ENCODE data around the gene CD80. TPM values are rescaled to one million over a fixed set of nuclear protein-coding genes. Genes with fewer than 3 reads are reported as not detected.
"Not testable (repeated sequence)": the region's sequence is repeated elsewhere in the genome, so short reads cannot be mapped to it uniquely, and the experiment has no call there.

CD80 gene
- total RNA-seq, 1 donor from 2014 or later, result 3.2 TPM

DNA sequence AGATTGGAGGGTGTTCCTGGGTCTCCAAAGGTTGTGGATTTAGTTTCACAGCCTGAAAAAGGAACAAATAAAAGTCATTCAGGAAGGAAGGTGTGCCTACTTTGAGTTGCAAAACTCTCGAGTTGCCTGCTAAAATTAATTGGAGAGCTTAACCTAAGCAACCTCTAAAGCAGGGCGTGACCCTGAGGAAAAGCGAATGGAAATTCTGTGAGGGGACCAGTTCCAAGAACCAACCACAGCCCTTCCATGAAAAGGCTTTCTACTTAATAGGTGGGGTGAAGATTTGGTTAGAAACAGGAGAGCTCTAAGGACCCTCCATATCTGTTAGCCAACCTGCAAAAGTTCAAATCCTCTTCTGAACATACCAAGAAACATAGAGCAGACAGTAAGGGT, 1.5 kb downstream of the CD80 start:
- intact Hi-C loops (cut with DNase I), result no loop called here
- H3K36me3 ChIP-seq, result no peaks in the 10 kb centered on the region
- H3K4me3 ChIP-seq, result no peak overlapping the region
- no peaks in the 10 kb centered on the region for H3K4me1 ChIP-seq
- no peak overlapping the region for H3K27ac ChIP-seq
- DNase-seq (ENCODE audit: low spot score in 2 of 2), result no peak
- H3K9me3 ChIP-seq, result no peaks in the 10 kb centered on the region
- TF ChIP-seq, protein P1, sequence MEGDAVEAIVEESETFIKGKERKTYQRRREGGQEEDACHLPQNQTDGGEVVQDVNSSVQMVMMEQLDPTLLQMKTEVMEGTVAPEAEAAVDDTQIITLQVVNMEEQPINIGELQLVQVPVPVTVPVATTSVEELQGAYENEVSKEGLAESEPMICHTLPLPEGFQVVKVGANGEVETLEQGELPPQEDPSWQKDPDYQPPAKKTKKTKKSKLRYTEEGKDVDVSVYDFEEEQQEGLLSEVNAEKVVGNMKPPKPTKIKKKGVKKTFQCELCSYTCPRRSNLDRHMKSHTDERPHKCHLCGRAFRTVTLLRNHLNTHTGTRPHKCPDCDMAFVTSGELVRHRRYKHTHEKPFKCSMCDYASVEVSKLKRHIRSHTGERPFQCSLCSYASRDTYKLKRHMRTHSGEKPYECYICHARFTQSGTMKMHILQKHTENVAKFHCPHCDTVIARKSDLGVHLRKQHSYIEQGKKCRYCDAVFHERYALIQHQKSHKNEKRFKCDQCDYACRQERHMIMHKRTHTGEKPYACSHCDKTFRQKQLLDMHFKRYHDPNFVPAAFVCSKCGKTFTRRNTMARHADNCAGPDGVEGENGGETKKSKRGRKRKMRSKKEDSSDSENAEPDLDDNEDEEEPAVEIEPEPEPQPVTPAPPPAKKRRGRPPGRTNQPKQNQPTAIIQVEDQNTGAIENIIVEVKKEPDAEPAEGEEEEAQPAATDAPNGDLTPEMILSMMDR (IDR thresholded peaks at IDR 0.05), result no peak
- H3K27me3 ChIP-seq, result no peaks in the 10 kb centered on the region

DNA sequence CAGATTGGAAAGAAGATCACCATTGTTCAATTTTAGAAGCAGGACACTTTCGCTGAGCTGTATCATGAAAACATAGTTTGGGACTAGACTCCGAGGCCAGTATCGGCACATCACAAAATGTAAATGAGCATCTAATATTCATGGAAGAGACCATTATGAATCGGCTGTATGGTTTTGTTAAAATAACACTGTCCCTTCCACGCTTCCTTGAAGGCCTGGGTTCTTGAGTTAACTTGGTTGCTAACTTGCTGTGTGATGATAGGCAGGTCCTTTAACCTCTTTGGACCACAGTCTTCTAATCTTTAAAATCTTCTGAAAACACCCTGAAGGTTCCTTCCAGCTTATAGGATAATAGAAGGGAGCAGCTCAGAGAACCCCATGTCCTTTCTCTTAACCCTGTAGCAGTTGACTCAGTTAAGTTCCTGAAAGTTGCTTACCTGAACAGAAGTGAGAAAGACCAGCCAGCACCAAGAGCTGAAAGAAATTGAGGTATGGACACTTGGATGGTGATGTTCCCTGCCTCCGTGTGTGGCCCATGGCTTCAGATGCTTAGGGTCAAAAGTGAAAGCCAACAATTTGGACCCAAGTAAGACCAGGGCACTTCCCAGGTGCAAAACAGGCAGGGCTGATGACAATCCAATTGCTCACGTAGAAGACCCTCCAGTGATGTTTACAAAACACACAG, 2.1 kb downstream of the CD80 start:
- TF ChIP-seq, protein P1 (IDR thresholded peaks at IDR 0.05), result no peak
- no peaks in the 10 kb centered on the region for H3K36me3 ChIP-seq
- H3K4me3 ChIP-seq, result no peak overlapping the region
- no peaks in the 10 kb centered on the region for H3K9me3 ChIP-seq
- no peaks in the 10 kb centered on the region for H3K27me3 ChIP-seq
- DNase-seq (ENCODE audit: low spot score in 2 of 2), result no peak
- no peak overlapping the region for H3K27ac ChIP-seq
- no peaks in the 10 kb centered on the region for H3K4me1 ChIP-seq
- intact Hi-C loops (cut with DNase I), result no loop called here

DNA sequence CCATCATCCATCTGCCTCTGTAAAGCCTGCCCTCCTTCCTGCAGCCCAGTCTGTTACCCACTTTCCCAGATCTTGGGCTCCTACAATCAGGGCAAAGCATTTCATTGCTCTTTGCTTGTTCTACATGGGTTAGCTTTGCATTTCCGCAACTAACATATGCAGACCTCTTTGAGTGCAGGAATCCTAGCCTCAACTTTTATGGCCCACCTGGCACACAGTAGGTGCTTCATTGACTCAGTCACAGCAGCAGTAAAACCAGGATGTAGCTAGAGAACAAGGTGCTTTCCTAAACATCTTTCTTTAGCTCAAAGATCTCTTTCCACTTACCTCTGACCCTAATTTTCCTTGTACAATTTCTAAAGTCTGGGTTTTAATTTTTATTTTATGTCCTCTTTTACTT, 3.5 kb downstream of the CD80 start:
- DNase-seq (ENCODE audit: low spot score in 2 of 2), result no peak
- Histone ChIP-seq H3K9me3 (no peaks in the 10 kb centered on the region), H3K27me3 (no peaks in the 10 kb centered on the region), H3K27ac (no peak overlapping the region), H3K4me1 (no peaks in the 10 kb centered on the region), H3K36me3 (no peaks in the 10 kb centered on the region), H3K4me3 (no peak overlapping the region)
- intact Hi-C loops (cut with DNase I), result no loop called here
- TF ChIP-seq, protein P1 (IDR thresholded peaks at IDR 0.05), result no peak

DNA sequence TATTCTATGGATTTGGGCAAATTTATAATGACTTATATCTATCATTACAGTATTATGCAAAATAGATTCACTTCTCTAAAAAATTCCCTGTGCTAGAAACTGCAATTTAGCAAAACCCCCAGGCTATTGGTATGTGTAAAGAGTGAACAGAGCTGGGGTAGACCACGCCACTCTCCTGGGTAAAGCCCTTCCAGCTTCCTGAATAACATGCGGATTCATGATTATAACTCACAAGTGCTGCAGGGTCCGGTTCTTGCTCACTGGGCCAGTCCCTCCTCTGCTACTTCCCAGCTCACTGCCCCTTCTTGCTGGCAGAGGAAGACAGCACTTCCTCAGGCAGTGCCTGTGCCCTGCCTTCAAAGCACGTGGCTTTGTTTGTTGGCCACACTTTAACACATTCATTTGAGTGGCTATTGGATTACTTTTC, 4.1 kb downstream of the CD80 start:
- Histone ChIP-seq H3K36me3 (no peaks in the 10 kb centered on the region), H3K9me3 (no peaks in the 10 kb centered on the region), H3K27me3 (no peaks in the 10 kb centered on the region), H3K27ac (no peak overlapping the region), H3K4me1 (no peaks in the 10 kb centered on the region), H3K4me3 (no peak overlapping the region)
- TF ChIP-seq, protein P1 (IDR thresholded peaks at IDR 0.05), result no peak
- intact Hi-C loops (cut with DNase I), result no loop called here
- peak in 1 of 2 donors; percentile 63 for DNase-seq (ENCODE audit: low spot score in 2 of 2)

DNA sequence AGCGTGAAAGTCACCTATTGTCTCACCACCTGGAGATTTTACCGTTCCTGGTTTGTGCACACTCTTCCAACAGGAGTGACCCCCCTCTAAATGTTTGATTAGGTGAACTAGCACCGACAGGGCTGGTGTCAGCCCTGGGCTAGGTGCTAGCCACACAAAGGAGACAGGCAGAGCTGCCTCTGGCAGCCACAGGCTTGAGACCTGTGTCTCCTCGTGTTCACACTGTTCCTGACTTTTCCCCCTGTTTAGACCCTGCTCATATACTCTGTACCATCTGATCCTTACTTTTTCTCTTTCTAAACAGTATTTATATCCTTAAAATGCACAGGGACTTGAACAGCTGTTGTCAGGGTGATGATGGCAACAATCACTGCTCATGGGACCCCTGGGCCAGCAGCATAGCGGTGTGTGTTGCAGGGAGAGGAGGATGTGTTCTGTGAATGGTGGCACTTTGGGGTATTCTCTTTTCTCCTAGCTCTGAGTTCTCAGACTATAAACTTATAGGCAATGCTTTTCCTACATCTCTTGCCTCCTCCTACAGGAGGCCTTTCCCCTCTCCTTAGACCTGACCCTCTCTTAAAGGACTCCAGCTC, 5.5 kb downstream of the CD80 start:
- Histone ChIP-seq H3K9me3 (no peaks in the 10 kb centered on the region), H3K27ac (no peak overlapping the region), H3K4me3 (no peak overlapping the region), H3K27me3 (no peaks in the 10 kb centered on the region), H3K36me3 (no peaks in the 10 kb centered on the region), H3K4me1 (no peaks in the 10 kb centered on the region)
- DNase-seq (ENCODE audit: low spot score in 2 of 2), result no peak
- intact Hi-C loops (cut with DNase I), result no loop called here
- TF ChIP-seq, protein P1 (IDR thresholded peaks at IDR 0.05), result no peak

DNA sequence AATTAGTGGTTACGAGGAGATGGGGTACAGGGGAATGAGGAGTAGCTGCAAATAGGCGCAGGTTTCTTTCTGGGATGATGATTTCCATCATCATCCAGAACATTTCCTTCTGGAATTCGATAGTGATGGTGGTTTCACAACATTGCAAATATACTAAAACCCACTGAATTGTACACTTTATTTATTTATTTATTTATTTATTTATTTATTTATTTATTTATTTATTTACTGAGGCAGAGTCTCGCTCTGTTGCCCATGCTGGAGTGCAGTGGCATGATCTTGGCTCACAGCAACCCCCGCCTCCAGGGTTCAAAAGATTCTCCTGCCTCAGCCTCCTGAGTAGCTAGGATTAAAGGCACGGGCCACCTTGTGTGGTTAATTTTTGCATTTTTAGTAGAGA, 6.5 kb downstream of the CD80 start:
- DNase-seq (ENCODE audit: low spot score in 2 of 2); H3K9me3 ChIP-seq; H3K4me1 ChIP-seq; H3K27ac ChIP-seq; H3K36me3 ChIP-seq; H3K27me3 ChIP-seq; intact Hi-C loops (cut with DNase I); H3K4me3 ChIP-seq: not testable (repeated sequence)

Measured in ascending aorta (tissue), 2 donors.